ENCODE results near the gene PRDX3.
"Not testable (repeated sequence)": the region's sequence is repeated elsewhere in the genome, so short reads cannot be mapped to it uniquely, and the experiment has no call there.

PRDX3 gene

DNA sequence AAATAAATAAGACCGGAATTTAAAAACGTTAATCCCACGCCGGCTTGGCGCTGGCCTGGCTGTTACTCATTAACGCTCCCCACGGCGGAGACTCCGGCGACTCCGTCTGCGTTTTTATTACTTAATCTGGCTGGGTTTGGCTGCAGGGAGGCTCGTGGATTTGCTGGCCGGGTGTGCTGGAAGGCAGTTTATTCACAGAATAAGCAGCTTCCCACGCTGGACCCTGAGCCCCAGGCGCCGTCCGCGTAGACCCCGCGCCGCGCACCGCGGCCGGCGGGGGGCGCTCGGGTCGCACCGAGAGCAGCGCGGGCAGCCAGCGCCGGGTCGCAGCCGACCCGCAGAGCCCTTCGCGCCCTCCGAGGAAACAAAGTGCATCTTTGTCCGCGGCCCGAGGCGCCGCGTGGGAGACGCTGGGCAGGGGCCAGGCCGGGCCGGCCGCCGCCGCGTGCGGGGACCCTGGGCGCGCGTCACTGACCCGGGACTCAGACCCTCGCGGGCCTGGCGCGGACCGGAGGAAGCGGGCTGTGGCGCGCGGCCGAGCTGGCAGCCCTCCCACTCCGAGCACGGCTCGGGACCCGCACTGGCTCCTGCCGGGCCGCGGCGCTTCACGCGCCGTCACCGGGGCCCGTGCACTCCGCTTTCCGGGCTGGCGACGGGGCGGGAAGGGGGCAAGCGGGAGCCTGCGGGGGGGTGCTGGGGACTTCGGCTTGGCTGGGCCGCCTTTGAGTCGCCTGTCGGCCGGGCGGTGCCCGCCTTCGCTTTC lies 28.2 kb upstream of the PRDX3 start:
- DNase-seq (ENCODE audit: low read depth in 2 of 2): peak; percentile 58 to 67

DNA sequence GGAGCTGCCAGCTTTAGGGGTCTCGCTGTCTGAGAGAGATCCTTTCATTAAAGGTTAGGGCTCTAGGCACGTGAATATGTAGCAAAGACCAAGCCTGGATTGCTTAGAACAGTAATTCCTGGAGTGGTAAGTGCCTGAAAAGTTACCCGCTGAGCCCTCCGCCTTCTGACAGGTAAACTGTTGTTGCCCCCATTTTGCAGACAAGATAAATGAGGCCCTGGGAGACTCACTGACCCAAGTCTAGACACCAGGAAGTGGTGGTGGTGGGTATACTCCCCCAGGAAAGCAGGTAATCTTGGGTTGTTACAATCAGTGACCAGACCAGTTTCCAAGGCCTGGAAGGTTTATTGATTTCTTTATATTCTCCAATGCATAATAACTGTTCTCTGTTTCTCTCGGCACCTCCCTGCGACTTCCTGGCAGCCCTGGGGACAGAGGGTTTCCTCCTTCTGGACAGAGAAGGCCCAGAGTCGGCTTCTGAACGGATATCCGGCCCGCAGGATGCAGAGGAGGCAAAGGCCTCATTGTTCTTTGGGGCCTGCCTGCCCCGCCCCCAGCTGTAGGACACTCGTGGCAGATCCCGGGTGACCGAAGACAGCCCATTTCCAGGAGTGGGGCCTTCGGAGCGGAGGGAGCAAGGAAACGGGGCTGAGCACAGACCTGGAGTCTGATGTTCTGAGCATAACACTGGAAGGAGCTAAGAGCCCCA lies 27.4 kb upstream of the PRDX3 start:
- peak in 1 of 2 donors; percentile 30 for DNase-seq (ENCODE audit: low read depth in 2 of 2)

DNA sequence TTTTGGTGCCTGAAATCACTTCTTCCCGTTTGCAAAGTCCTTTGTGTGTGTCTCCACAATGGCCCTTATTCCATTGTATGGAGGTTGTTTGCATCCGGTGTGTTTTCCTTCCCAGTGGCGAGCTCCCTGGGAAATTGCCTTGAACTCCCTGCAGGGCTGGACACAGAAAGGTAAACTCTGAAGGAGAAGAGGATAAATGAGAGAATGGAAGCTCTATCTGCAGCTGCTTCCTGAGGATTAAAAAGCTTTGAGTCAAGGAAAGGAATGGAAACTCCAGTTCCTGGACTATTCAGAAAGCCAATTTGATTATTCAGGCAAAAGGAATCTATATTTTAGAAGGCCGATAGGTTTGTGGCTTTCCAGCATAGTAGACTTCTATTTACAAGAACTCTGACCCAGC lies 24.4 kb upstream of the PRDX3 start:
- no peak for DNase-seq (ENCODE audit: low read depth in 2 of 2)

DNA sequence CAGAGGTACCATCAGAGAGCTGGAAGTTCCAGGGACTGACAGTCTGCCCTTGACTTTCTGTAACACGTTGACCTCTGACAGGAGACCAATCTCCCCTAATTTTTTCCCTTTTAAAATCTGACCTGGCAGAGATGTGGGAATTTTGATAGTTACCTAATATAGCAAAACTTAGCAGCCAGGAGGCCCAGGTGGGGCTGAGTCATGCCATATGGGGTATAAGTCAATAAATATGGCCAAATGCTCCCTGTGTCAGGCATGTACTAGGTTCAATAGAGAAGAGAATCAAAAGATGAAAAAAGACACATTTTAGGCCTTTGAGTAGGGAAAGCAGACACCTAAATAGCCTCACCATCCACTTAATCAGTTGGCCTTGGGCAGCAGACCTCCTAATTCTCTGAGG lies 22.6 kb upstream of the PRDX3 start:
- no peak for DNase-seq (ENCODE audit: low read depth in 2 of 2)

DNA sequence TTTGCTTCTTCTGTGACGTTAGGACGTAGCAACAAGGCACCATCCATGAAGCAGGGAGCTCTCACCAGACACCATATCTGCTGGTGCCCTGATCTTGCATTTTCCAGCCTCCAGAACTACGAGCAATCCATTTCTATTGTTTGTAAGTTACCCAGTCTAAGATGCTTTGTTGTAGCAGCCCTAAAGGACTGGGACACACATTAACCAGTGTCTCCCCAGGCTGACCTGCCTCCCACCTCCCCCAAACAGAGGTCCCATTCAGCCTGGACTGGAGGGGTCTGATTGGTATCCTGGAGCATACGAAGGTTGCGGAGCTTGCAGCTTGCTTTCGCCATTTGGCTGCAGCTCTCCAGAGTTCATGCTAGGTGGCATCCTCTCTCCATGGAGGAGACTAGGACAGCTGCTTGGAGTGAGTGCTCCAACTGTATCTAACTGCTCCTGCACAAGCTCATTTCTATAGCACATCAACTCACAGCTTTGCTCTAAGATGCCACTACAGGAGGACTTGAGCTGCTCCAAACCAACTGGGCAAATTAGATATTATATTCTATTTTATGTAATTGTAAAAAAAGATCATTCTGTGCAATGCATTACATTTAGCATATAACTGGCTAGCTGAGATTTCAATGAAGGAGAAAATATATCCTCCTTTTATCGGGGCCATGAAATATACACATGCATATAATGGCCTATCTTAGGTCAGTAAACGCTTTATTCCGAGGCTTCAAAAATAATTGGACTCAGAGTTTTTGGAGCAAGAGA lies 20.8 kb upstream of the PRDX3 start:
- DNase-seq (ENCODE audit: low read depth in 2 of 2): no peak

DNA sequence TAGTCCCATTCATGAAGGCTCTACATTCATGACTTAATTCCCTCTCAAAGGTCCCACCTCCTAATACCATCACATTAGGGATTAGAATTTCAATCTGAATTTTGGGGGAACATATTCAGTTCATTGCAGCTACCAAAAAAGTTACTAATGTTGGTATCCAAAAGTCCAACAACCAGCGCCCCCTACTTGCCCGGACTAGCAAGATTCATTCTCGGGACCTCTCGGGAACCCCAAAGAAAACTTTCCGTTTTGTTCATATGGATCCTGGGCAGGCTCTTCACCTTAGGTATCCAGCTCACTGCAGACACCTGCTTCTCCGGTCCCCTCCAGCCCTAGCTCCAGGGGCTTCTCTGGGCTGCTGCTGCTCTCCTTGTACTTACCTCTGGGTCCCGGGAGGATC lies 19.8 kb upstream of the PRDX3 start:
- DNase-seq (ENCODE audit: low read depth in 2 of 2): no peak

DNA sequence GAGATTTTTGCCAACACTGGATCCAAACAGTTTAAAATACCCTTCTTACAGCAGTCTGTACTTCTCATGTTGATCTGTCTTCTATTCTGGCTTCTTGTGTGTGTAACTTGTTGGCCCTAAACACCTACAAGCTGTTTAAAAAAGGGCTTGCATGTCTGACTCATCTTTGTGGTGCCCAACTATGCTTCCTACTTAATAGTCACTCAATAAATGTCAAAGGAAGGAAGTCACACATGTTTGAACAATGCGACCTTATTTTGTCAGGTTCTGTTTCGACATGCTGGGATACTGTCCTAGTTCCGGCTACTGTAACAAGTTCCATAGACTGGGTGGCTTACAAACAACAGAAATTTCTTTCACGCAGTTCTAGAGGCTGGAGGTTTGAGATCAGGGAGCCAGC lies 19.3 kb upstream of the PRDX3 start:
- no peak for DNase-seq (ENCODE audit: low read depth in 2 of 2)

DNA sequence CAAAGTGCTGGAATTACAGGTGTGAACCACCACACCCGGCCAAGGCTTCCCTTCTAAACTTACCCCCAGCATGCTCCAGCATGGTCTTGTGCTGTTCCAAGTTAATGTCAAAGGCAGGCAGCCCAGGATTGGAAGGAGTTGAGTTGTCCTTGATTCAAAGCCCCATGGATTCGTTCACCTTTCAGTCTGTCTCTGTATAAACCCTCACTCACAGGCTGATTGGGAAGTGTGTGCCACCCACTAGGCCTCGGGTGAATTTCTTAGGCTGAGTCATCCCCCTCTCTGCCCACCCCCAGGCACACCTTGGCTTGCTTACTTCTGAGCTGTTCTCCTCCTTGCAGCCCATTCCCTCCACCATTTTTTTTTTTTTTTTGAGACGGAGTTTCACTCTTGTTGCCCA lies 13.3 kb upstream of the PRDX3 start:
- no peak for DNase-seq (ENCODE audit: low read depth in 2 of 2)

DNA sequence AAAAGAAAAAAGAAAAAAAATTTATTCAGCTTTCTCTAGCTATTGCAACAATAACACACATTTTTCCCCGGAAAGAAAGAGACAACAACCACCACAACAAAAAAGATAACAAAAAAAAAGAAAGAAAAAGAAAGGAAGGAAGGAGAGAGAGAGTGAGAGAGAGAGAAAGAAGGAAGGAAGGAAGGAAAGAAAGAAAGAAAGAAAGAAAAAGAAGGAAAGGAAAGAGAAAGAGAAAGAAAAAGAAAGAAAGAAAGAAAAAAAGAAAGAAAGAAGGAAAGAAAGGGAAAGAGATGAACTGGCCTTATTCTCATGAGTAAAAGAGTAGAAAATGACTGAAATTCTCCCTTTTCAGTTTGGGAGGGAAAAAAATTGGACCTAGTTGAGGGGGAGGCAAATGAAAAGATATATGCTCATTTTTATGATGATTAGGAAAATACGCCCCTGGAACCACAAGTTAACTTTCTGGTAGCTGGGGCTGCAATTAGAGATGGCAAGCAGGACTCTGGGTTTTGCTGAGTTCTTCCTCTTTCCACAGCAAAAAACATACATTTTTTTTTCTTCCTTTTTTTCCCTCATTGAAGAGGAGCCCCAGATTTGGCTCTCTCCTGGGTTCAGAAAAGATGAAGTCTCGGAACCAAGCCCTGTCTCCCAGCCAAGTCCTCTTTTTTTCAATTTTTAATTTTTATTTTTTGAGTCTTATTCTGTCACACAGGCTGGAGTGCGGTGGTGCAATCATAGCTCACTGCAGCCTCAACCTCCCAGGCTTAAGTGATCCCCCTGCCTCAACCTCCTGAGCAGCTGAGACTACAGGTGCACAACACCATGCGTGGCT lies 12.6 kb upstream of the PRDX3 start:
- DNase-seq (ENCODE audit: low read depth in 2 of 2): no peak

DNA sequence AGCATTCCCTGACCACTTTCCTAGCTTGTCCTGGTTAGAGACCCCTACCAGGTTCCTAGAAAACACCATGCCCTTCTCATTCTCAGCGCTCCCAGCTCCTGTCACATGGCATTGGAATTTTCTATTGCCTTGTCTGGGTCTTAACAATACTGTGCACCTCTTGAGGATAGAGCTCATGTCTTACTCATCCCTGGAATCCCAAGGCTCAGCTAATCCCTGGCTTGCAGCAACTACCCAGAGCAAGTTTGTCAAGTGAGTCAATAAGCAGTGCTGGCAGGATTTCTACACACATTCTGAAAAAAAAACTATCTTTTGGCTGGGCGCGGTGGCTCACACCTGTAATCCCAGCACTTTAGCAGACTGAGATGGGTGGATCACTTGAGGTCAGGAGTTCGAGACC lies 11.7 kb upstream of the PRDX3 start:
- no peak for DNase-seq (ENCODE audit: low read depth in 2 of 2)

DNA sequence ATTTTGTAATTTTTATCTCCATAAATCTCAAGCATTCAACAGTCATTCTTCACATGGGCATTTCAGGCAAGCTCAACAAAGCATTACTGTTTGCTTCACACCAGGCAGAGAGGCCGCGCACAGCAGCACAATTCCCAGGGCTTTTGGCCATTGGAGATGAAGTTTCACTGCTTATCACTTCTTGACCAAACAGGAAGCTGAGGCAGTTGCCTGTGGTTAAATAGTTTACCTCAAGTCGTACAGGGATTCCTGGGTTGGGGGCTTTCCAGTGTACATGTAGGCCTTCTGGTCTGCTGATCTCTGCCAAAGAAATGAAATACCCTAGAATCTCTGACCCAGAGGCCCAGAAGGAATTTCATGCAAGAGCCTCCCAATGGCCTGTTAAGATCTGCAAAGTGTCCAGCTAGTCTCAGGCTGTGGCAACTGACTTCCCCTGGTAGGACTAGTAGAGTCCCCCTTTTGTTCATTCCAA lies 11.2 kb upstream of the PRDX3 start:
- DNase-seq (ENCODE audit: low read depth in 2 of 2): no peak

DNA sequence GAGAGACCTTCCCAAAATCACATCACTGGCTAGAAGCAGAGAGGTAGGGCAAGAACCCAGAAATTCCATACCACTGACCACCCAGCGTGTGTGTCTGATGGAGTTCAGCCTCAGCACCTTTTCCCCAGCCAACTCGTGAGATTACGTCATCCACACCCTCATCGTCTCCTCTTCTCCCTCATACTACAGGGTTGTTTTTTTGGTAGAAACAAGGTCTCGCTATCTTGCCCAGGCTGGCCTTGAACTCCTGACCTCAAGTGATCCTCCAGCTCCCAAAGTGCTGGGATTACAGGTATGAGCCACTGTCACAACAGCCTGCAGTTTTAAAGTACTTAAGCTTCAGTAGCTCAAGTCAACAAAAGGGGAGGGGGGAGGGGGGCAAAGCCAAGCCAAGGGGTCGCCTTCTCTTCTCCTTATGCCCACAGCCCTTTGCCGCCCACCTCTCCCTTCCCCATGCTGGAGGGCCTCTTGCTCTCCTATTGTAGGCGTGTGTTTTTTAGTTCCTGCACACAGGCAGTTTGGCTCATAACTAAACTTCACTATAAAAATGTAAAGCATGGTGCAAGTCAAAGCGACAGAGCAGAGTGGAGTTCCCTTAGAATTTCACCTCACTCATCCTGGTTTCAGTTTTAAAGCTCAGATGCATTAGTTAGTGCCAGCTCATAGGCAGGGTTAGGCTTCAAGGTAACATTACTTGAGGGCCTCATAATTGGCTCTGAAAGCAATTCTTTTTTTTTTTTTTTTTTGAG lies 5.2 kb upstream of the PRDX3 start:
- DNase-seq (ENCODE audit: low read depth in 2 of 2): no peak

DNA sequence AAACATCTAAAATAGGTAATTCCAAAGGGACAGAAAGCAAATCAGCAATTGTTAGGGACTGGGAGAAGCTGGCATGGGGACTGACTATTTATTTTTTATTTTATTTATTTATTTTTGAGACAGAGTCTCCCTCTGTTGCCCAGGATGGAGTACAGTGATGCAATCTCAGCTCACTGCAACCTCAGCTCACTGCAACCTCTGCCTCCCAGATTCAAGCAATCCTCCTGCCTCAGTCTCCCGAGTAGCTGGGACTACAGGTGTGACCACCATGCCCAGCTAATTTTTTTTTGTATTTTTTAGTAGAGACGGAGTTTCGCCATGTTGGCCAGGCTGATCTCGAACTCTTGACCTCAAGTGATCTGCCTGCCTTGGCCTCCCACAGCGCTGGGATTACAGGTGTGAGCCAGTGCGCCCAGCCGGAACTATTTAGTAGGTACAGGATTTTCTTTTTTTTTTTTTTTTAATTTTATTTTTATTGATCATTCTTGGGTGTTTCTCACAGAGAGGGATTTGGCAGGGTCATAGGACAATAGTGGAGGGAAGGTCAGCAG lies 2.3 kb upstream of the PRDX3 start:
- not testable (repeated sequence) for DNase-seq (ENCODE audit: low read depth in 2 of 2)

DNA sequence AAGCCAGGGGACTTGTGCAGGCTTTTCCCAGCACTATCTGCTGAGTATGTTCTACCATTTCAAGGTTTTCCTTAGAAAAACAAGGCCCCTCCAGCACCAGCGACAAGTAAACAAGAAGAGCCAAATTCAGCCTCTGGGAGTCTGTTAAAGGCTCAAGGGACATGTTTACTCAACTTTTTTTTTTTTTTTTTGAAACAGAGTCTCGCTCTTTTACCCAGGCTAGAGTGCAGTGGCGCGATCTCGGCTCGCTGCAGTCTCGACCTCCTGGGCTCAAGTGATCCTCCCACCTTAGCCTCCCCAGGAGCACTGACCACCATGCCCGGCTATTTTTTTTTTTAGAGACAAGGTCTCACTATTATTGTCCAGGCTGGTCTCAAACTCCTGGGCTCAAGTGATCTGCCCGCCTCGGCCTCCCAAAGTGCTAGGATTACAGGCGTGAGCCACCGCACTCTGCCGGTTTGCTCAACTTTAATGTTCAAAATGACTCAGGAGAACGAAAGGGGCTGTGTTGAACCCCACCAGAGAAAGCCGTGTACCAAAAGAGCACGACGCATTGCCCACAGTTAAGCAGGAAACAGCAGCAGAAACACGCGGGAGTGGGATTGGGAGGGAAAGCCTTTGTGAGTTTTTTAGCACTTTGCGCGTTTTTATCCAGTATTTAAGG lies 772 bp downstream of the PRDX3 start:
- peak in 1 of 2 donors; percentile 32 for DNase-seq (ENCODE audit: low read depth in 2 of 2)

DNA sequence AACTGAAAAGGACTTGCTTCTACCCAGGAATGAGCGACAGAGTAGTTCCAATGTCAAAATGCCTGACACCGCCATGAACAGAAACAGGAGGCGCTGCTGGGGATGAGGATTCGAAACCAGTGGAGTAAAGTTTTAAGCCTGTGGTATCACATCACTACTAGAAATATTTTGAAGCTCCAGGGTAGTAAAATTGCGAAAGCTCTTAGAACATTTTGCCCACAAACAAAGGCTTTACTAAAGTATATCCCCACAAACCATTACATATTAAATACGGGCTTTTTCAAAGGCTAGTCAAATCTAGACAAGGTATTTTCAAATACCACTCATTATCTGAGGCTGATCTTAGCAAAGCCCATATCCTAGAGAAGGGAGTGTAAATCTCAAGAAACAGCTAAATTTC lies 2.4 kb downstream of the PRDX3 start:
- no peak for DNase-seq (ENCODE audit: low read depth in 2 of 2)

DNA sequence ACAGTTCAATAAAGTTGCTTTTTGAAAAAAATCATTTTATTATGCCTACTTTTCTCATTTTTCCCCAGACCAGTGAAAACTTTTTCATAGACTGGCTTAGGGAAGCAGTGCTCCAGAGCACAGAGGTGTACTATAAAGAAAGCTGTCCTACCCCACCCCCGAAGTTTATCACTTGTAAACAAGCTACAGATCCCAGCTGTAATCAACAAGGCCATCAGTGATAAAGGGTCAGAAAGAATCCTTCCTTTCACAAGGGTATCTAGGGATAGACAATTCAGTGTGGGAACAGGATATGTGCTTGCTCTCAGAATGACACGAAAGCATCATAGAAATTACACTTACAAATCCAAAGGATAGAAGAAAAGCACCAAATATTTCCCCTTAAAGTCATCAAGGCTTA lies 4.5 kb downstream of the PRDX3 start:
- no peak for DNase-seq (ENCODE audit: low read depth in 2 of 2)

DNA sequence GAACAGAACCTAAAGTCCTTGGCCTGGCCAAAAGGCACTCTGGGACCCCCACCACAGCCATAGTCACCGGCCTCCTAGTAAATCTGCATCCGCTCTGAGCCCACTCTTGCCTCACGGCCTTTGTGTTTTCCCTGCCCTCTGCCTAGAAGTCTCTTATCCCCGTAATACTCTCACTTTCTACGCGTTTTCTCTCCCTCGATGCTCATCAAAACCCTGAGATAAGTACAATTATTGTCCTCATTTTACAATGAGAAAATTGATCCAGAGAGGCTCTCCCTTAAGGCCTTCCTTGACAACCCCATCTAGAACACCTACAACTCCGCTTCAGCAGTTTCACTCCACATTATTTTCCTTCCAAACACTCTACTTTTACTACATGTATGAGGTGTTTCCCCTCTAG lies 11.6 kb downstream of the PRDX3 start:
- DNase-seq (ENCODE audit: low read depth in 2 of 2): no peak

DNA sequence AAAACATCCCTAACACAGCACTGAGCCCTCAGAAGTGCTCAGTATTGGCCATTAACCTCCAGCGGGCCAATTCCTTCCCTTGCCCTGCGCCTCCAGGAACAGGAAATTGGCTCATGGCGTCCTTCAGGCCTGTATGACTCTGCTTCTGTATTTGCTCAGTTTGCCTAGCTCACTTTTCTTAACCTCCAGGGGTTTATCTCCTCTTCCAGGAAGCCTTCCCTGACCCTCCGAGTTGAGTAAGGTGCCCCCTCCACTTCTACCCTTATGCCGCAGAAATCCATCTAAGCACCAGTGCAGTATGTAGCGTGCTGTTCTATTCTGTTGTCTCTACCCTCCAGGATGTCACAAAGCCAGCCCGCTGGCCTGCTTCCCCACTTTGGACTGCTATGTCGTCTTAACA lies 12.0 kb downstream of the PRDX3 start:
- no peak for DNase-seq (ENCODE audit: low read depth in 2 of 2)

DNA sequence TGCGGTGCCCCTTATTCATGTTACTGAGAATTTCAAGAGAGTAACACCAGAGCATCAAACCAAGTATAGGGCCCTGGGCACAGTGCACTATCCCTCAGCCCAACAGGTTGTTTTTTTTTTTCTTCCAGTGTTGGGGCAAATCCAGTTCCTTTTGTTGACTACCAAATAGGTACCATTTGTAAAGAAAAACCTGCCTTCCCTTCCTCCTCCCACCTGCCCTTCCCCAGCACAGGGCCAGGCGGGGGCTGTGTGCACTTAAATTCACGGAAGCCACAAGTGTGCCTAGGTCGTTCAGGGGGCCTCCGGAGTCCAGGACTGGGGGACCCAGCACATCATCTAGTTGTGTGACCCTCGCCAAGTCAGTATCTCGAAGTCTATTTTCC lies 12.5 kb downstream of the PRDX3 start:
- no peak for DNase-seq (ENCODE audit: low read depth in 2 of 2)
